Neural progenitor cell (in vitro differentiated cells): ENCODE data around the gene TUNAR. TPM values are rescaled to one million over a fixed set of nuclear protein-coding genes. Genes with fewer than 3 reads are reported as not detected.

Source experiments
- DNase-seq: peaks from one replicate; pipeline ENCODE4 v3.0.0-alpha.2; 2016; ENCODE audit warnings: low spot score
- H2AFZ ChIP-seq: fragments of 200-600 bp; sonication (generic); replicated peaks from 2 replicates; pipeline ENCODE4 v1.6.1; 2016; ENCODE audit warnings: antibody characterized with exemption
- H3F3A ChIP-seq: fragments of 200-600 bp; sonication (generic); 2 replicates; pipeline ENCODE4 v1.6.1; 2016; ENCODE audit warnings: antibody characterized with exemption, low read depth
- H3K27ac ChIP-seq: fragments of 200-600 bp; sonication (generic); 2 replicates; pipeline ENCODE4 v1.5.1; 2016; ENCODE audit warnings: mild to moderate bottlenecking
- H3K27me3 ChIP-seq: fragments of 200-600 bp; sonication (generic); 2 replicates; pipeline ENCODE4 v1.6.1; 2016; ENCODE audit warnings: mild to moderate bottlenecking, moderate library complexity
- H3K36me3 ChIP-seq: fragments of 200-600 bp; sonication (generic); 2 replicates; pipeline ENCODE4 v1.5.1; 2016
- H3K4me1 ChIP-seq: fragments of 200-600 bp; sonication (generic); 2 replicates; pipeline ENCODE4 v1.6.1; 2016; ENCODE audit warnings: mixed run types
- H3K4me2 ChIP-seq: fragments of 200-600 bp; sonication (generic); 2 replicates; pipeline ENCODE4 v1.6.1; 2016
- H3K4me3 ChIP-seq: fragments of 200-600 bp; sonication (generic); 2 replicates; pipeline ENCODE4 v1.5.1; 2016
- H3K79me2 ChIP-seq: fragments of 200-600 bp; sonication (generic); 2 replicates; pipeline ENCODE4 v1.6.1; 2016; ENCODE audit warnings: low read depth
- H3K9ac ChIP-seq: fragments of 200-600 bp; sonication (generic); 2 replicates; pipeline ENCODE4 v1.6.1; 2016
- H3K9me3 ChIP-seq: fragments of 200-600 bp; sonication (generic); 2 replicates; pipeline ENCODE4 v1.5.1; 2016; ENCODE audit warnings: low read depth
- H4K20me1 ChIP-seq: fragments of 200-600 bp; sonication (generic); 2 replicates; pipeline ENCODE4 v1.6.1; 2016; ENCODE audit warnings: low read depth
- H3K27ac Mint-ChIP-seq: 3 replicates; pipeline ENCODE4 v1.8.0; 2021; ENCODE audit warnings: mixed read lengths
- H3K27me3 Mint-ChIP-seq: 2 replicates; pipeline ENCODE4 v1.8.0; 2022; ENCODE audit warnings: low read depth, mild to moderate bottlenecking, inconsistent platforms, moderate library complexity, mixed read lengths; ENCODE audit not compliant: insufficient read depth
- H3K36me3 Mint-ChIP-seq: 3 replicates; pipeline ENCODE4 v1.8.0; 2021; ENCODE audit warnings: mixed read lengths
- H3K4me1 Mint-ChIP-seq: 3 replicates; pipeline ENCODE4 v1.8.0; 2021; ENCODE audit warnings: mixed read lengths
- H3K4me3 Mint-ChIP-seq: 3 replicates; pipeline ENCODE4 v1.8.0; 2021; ENCODE audit warnings: mild to moderate bottlenecking, moderate library complexity, mixed read lengths
- H3K9me3 Mint-ChIP-seq: 3 replicates; pipeline ENCODE4 v1.8.0; 2020; ENCODE audit warnings: mixed read lengths
- EZH2 ChIP-seq: fragments of 200-600 bp; sonication (generic); IDR thresholded peaks from 2 replicates; pipeline ENCODE4 v1.6.1; 2017; ENCODE audit warnings: antibody characterized with exemption, mild to moderate bottlenecking, moderate library complexity
- EZH2phosphoT487 ChIP-seq: fragments of 200-600 bp; sonication (generic); IDR thresholded peaks from 2 replicates; pipeline ENCODE4 v1.6.1; 2017; ENCODE audit warnings: antibody characterized with exemption
- total RNA-seq: library from RNA; depleted of rRNA; stranded (reverse); fragments of >200 nt; gene quantifications from 2 replicates; pipeline ENCODE4 v1.2.3, GENCODE V29; 2015; ENCODE audit warnings: low replicate concordance
- TF ChIP-seq, protein P1 (sequence below): fragments of 200-600 bp; sonication (generic); IDR thresholded peaks from 2 replicates; pipeline ENCODE4 v1.5.1; 2017; ENCODE audit warnings: antibody characterized with exemption, mild to moderate bottlenecking

Gene TUNAR
- total RNA-seq, 1 donor from 2014 or later: 14.1 TPM

GRCh38 chr14:95928751-95929150 is 52.1 kb downstream of the TUNAR start:
- Histone ChIP-seq H3K4me2 (no peak overlapping the region), H3K79me2 (no peaks in the 10 kb centered on the region), H3K27me3 (no peaks in the 10 kb centered on the region), H3K4me3 (no peak overlapping the region), H3K4me1 (peaks cover 12% of the 10 kb centered on the region), H3K9ac (no peak overlapping the region), H3K9me3 (no peaks in the 10 kb centered on the region), H3F3A (no peaks in the 10 kb centered on the region), H3K36me3 (no peaks in the 10 kb centered on the region), H4K20me1 (no peaks in the 10 kb centered on the region), H3K27ac (no peak overlapping the region), H2AFZ (no peak overlapping the region)
- Mint-ChIP-seq H3K4me1 (peaks cover 6% of the 10 kb centered on the region), H3K9me3 (no peaks in the 10 kb centered on the region), H3K27ac (peak overlapping the region; percentile 12), H3K27me3 (peaks cover 2% of the 10 kb centered on the region), H3K4me3 (no peak overlapping the region), H3K36me3 (no peaks in the 10 kb centered on the region)
- no peak for DNase-seq
- TF ChIP-seq EZH2phosphoT487 (no peak), EZH2 (no peak)
- TF ChIP-seq, protein P1, sequence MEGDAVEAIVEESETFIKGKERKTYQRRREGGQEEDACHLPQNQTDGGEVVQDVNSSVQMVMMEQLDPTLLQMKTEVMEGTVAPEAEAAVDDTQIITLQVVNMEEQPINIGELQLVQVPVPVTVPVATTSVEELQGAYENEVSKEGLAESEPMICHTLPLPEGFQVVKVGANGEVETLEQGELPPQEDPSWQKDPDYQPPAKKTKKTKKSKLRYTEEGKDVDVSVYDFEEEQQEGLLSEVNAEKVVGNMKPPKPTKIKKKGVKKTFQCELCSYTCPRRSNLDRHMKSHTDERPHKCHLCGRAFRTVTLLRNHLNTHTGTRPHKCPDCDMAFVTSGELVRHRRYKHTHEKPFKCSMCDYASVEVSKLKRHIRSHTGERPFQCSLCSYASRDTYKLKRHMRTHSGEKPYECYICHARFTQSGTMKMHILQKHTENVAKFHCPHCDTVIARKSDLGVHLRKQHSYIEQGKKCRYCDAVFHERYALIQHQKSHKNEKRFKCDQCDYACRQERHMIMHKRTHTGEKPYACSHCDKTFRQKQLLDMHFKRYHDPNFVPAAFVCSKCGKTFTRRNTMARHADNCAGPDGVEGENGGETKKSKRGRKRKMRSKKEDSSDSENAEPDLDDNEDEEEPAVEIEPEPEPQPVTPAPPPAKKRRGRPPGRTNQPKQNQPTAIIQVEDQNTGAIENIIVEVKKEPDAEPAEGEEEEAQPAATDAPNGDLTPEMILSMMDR: no peak

- Mint-ChIP-seq H3K27me3 (peaks cover 5% of the 10 kb centered on the region), H3K9me3 (no peaks in the 10 kb centered on the region), H3K27ac (no peak overlapping the region)
These were observed 54.8 kb downstream of the TUNAR start for GRCh38 chr14:95931384-95931783.

DNA sequence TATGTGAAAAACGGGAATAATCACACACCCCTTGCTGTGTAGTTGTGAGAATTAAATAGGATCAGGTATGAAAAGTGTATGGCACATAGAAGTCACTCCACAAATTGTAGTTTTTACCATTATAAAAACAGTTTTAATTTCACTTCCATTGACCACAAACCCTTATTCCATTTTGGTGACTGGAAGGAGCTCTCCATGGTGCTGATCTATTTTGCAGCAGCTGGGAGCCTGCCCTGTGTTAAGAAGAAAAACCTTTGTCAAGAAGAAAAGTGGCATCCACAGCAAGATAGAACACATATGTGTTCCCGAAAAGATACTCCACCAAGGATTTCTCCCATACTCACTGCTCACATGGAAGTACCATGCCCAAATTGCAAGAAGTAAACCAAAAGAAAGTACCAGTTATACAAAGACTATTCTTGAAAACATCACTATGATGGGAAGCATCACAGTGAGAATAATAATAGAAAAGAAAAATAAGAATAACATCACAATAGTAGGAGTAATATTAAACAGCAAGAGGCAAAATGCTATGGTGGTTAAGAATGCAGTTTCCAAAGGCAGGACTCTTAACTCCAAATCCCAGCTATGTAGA is 58.7 kb downstream of the TUNAR start:
- H3K4me1 Mint-ChIP-seq: no peaks in the 10 kb centered on the region

More at GRCh38 chr14:95931384-95931783, 54.8 kb downstream of the TUNAR start:
- Histone ChIP-seq H3K4me1 (peaks cover 5% of the 10 kb centered on the region), H3K9me3 (no peaks in the 10 kb centered on the region), H4K20me1 (peaks cover 4% of the 10 kb centered on the region), H3K4me3 (no peak overlapping the region), H3K27ac (no peak overlapping the region), H3K27me3 (no peaks in the 10 kb centered on the region), H3F3A (peaks cover 5% of the 10 kb centered on the region), H3K36me3 (no peaks in the 10 kb centered on the region), H3K79me2 (no peaks in the 10 kb centered on the region), H2AFZ (no peak overlapping the region), H3K9ac (no peak overlapping the region), H3K4me2 (no peak overlapping the region)
- Mint-ChIP-seq H3K36me3 (no peaks in the 10 kb centered on the region), H3K4me1 (peaks cover 6% of the 10 kb centered on the region), H3K4me3 (no peak overlapping the region)
- TF ChIP-seq EZH2 (no peak), EZH2phosphoT487 (no peak)
- TF ChIP-seq, protein P1: no peak
- DNase-seq: no peak

More for the DNA sequence above, 58.7 kb downstream of the TUNAR start:
- peaks cover 5% of the 10 kb centered on the region for H3F3A ChIP-seq
- Mint-ChIP-seq H3K36me3 (no peaks in the 10 kb centered on the region), H3K27me3 (peaks cover 9% of the 10 kb centered on the region), H3K9me3 (no peaks in the 10 kb centered on the region), H3K4me3 (no peak overlapping the region), H3K27ac (no peak overlapping the region)
- no peaks in the 10 kb centered on the region for H3K79me2 ChIP-seq
- H3K9ac ChIP-seq: no peak overlapping the region
- H3K9me3 ChIP-seq: no peaks in the 10 kb centered on the region
- H2AFZ ChIP-seq: no peak overlapping the region
- no peak overlapping the region for H3K4me2 ChIP-seq
- DNase-seq: peak; percentile 79
- H4K20me1 ChIP-seq: peaks cover 4% of the 10 kb centered on the region
- no peak overlapping the region for H3K4me3 ChIP-seq
- no peaks in the 10 kb centered on the region for H3K27me3 ChIP-seq
- TF ChIP-seq, protein P1: no peak
- TF ChIP-seq EZH2phosphoT487 (no peak), EZH2 (no peak)
- no peaks in the 10 kb centered on the region for H3K36me3 ChIP-seq
- H3K27ac ChIP-seq: no peak overlapping the region
- no peaks in the 10 kb centered on the region for H3K4me1 ChIP-seq
